NCI-H524 treated with DMSO at 0.1 percent for 48 hours (cell line): Measurements from ENCODE around the gene TLL1.

Experiments
- DNase-seq: peaks from one replicate; lab custom pipeline; 2025; lab: John Stamatoyannopoulos, UW

The TLL1 gene

DNA sequence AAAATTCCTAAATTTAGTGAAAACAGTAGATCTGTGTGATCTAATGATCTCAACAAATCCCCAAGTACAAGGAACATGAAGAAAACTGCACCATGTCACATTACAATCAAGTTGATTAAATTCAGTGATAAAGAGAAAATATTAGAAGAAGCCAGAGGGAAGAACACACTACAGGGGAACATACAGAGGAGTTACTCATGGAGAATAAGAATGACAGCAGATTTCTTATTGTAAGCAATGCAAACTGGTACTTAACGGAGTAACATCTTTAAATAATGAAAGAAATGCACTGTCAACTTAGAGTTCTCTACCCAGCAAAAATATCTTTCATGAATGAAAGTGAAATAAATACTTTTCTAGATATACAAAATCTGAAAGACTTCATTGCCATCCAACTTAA lies 21.1 kb downstream of the TLL1 start:
- no peak for DNase-seq

DNA sequence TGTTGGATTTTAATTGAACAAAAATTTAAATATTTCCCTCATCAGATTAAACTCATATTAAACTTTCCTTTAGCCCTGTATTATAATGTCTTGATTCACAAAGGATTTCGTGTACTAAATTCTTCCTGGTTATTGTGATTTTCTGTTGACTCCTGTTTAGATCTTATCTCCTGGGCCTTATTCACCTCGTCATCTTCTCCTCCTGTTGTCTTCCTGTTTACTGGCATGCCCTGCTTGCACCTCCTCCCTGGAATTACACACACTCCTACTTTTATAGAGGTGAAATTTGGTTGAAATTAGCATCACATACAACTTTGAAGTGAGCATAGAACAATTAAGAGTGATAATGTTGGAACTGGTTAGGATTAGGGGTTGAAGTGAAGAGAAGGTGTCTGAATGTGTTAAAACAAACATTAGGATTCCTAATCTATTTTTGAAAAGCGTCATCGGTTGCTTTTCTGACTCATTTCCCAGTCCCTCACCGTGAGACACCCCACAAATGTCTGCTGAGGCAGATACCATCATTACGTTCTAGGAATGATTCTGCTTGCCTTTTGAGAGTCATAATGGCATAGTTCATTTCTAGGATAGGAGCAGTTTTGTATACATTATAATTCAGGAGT lies 32.5 kb downstream of the TLL1 start:
- DNase-seq, result no peak

- DNase-seq, result no peak
Measured at GRCh38 chr4:165906272-165906671, 33.2 kb downstream of the TLL1 start.

- DNase-seq, result no peak
Measured at GRCh38 chr4:165909947-165910346, 36.9 kb downstream of the TLL1 start.

DNA sequence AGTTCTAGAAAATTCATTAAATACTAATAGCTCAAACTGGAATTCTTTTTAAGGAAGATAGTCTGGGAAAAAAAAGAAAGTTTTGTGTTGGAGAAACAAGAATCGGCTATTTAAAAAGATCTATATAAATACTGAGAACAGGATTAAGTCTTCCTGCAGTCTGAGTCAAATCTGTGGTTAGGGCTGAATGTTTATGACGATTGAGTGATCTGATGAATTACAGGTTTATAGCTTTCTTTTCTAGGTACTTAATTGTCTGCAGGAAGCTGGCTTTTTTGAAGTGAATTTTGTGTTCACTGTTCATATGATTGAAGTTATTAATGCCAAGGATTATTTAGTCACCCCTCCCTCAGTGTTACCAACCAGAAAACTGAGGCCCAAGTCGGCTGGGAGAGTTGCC lies 42.2 kb downstream of the TLL1 start:
- DNase-seq, result no peak

DNA sequence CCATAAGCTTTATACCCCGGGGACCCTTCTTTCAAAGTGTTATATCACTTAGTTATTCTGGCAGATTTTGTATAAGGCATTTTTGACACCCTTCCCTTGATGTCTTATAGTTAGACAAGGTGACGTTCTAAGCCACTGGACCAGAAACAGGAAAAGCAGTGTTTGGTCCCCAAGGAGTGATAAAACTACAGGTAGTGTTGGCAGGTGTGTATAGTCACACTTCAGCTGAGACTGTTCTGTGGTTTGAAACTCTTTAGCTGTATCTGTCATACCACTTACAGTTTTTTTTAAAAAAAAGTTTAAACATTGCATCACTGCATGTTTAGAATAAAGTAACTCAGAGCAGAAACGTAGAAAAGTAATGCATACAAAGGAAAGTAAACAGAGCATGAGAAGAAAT lies 48.5 kb downstream of the TLL1 start:
- no peak for DNase-seq

DNA sequence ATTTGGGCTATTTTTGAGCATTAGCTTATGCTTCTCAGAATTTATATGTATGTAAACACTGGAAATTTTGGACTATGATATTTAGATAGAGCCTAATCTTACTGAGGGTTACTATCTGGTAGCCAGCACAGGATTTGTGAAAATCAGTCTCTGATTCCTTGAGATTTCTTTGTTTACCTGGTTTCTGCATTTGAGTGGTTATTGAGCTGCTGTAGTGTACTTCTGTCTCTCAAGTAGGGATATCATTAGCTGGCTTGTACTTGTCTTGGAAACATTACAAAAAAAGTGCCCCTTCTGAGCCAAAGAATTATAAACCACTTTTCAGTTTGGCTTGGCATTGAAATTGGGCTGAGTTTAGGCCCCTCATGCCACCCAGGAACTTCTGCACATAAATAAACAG lies 49.7 kb downstream of the TLL1 start:
- no peak for DNase-seq

DNA sequence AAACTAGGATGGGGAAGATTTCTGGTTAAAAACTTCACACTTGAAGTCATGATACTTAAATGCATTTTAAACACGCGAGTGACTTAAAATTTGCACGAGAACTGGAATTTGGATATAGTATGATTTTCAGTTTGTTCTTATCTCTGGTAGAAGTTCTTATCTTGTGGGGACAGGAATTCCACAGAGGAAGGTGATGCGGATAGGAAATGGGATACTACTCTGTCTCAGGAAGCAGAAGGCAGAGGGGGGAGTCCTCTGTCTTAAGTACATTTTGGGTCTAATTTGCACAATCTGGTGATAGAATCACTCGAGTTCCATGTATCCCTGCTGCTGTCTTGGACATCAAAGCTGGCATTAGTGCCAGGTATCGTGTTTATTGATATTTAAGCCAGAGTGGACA lies 53.3 kb downstream of the TLL1 start:
- DNase-seq, result no peak

GRCh38 chr4:165927366-165927765 lies 54.3 kb downstream of the TLL1 start:
- DNase-seq, result peak; percentile 26

DNA sequence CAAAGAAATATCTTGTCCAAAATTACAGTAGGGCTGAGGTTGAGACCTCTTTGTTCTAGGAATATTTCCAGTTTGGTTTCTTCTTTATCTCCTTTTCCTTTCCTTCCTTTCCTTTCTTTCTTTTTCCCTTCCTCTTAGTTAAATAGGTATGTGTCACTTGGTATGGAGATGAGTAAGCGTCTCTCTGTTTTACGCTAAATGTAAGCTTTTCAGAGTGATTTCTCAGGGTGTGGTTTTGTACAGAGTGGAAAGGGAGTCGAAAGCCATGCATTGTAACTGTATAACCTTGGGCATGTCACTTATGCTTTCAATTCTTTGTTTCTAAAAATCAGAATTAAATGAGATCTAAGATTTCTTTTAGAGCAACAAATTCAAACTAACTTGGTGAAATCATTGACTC lies 54.8 kb downstream of the TLL1 start:
- no peak for DNase-seq

GRCh38 chr4:165928601-165929000 lies 55.6 kb downstream of the TLL1 start:
- no peak for DNase-seq

DNA sequence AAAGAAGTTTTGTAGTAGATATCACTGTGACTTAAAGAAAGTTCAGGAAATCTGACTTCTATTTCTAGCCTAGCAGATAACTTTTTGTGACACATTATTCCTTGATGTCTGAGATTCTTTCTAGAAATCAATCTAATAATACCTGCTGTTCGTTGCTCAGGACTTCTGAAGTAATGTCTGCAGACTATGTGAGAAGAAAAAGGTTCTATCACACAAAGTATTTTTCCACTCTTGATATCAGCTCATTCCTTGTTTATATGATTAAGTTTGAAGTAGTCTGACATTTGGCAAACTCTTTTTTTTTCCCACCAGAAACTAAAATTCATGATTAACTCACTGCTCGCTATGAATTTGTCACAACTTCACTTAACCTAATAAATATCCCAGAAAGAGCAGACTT lies 56.6 kb downstream of the TLL1 start:
- DNase-seq, result no peak

DNA sequence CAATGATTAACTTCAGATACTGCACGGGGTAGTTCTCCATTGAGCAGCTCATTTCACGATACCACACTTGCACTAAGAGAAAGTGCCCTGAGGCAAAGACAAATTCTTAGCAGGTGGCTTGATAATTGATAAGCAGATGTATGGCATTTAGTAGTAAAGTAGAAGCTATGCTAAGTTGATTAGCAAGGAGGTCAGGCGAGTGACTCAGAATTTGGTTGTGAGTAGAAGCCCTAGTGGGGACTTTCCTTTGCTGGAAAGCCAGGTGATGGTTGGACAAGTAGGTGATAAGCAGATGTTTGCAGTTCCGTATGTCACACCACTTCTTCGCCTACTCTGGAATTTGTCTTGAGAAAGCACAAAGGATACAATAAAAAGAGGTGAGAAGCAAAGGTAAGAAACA lies 58.7 kb downstream of the TLL1 start:
- DNase-seq, result no peak

DNA sequence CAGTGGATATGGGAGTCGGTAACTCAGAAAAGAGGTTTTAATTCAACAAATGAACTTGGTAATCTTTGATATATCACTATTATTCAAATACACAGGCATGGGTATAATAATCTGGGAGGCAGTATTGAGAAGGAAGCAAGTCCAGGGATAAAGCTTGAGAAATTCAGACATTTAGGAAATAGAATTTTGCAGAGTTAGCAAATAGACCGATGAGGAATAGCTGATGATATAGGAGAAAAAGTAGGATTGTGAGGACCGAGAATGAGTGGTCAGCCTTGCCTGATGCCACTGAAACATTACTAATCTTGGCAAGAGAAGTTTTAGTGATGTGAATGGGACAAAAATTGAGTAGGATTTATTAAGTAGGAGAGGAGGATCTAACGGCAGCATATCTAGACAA lies 71.9 kb downstream of the TLL1 start:
- no peak for DNase-seq

DNA sequence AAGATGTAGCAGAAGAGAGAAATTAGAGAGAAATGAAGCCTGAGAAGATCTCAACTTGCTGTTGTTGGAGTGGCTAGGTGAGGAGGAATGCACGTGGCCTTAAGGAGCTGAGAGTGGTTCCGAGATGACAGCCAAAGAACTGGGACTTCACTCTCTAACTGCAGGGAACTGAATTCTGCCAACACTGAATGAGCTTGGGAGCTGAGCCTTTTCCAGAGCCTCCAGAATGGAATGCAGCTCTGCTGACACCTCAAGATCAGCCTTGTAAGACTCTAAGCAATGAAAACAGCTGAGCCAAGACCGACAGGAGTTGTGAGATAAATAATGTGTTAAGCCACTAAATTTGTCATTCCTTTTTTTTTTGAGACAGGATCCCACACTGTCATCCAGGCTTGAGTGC lies 73.0 kb downstream of the TLL1 start:
- no peak for DNase-seq

- DNase-seq, result no peak
Measured at GRCh38 chr4:165947019-165947418, 74.0 kb downstream of the TLL1 start.

- DNase-seq, result no peak
Measured at GRCh38 chr4:165953181-165953580, 80.1 kb downstream of the TLL1 start.

- no peak for DNase-seq
Measured at GRCh38 chr4:165963621-165964020, 90.6 kb downstream of the TLL1 start.

DNA sequence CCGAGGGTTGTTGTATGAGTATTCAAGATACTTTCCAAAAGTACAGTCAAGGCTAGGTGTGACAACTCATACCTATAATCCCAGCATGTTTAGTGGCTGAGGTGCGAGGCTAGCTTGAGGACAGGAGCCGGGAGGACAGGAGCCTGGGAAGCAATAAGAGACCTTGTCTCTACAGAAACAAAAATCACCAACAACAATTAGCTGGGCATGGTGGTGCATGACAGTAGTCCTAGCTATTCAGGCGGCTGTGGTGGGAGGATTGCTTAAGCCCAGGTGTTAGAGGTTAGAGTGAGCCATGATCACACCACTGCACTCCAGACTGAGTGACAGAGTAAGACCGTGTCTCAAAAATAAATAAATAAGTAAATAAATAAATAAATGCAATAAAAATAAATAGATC lies 91.6 kb downstream of the TLL1 start:
- no peak for DNase-seq

DNA sequence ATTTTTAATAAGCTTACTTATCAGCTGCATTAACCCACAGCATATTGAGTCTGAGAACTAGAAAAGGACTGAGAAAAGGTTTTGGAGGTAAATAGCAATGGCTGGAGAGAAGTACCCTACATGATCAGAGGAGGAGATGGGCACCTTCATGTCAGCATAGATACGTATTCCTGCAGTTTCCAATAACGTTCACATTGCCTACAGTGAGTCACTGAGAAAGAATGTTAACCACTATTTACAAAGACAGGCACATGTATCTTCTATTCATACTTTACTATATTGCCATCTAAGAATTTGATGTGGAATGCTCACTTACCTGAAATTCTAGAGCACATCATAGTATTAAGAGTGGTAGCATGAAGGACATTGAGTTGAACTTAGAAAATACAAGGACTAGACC lies 92.5 kb downstream of the TLL1 start:
- DNase-seq, result no peak

- no peak for DNase-seq
Measured at GRCh38 chr4:165966833-165967232, 93.8 kb downstream of the TLL1 start.

DNA sequence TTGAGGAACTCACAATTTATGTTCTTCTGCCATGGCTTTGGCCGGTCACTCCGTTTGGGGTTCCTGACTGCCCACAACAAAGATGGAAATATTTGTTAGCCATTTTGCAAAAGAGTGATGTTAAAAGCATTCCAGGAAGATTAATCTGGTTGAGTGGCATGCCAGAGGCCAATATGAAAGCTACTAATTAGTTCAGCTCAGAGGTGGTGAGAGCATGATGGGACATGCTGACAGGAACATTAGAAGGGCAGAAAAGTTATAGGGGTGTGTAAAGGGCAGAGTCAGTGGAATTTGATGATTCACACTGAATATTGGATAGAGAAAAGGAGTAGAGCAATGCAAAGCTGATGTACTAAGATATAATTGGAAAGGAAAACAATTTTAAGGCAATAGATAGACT lies 94.4 kb downstream of the TLL1 start:
- no peak for DNase-seq

DNA sequence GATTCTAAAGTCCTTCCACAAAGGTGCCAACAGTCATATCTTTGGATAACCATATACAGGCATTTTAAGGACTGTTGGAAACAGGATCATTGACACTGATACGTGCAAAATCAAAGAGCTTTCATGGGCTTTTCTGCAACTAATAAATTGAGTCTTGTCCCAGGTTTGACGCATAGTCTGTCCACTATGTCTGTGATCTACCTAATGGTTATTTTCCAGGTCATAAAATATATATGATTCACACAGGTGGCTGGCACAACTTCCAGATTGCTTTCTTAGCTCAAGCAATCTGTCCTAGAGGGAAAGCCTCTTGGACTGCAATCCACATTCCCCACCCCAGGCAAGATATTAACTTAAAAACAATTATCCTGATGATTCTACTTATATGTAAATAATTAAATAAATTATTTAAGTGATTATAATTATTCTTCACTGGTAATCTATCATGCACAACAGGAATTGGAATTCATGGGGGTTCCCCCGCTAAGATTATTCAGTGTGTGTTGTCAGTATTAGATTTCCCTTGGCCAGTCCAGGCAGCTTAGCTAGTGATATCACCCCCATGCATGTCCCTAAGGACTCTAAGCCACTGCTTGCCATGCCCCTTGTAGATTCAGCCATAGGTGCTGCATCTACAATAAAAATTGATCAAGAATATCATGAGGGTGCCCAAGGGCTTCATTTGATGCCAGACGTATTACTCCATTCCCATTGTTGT lies 97.8 kb downstream of the TLL1 start:
- no peak for DNase-seq

DNA sequence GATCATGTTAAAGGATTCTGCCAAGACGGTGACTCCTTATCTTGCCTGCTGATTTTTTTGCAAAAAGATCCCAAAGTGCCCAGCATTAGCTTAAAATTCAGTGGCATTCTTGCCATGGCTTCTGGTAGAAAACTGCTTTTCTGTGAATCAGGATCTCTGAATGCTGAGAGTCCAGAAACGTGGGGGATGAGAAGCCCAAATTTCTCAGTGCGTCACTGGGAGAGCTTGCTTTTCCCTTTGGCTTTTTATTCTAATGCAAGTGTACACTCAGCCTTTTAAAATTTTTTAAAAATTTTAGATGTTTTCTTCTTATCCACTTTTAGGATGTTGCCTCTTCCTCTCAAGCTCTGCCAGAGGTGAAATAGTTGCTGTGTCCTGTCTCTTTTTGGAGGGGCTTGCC lies 98.4 kb downstream of the TLL1 start:
- DNase-seq, result no peak
